HAP-1 (cell line): ENCODE results near the gene CRMP1.

Source experiments
- DNase-seq, 2 experiments: peaks; one replicate each; pipeline ENCODE4 v3.0.0-alpha.2; 2016 to 2020; ENCODE audit warnings: low spot score in 2 of 2
- H3K27me3 ChIP-seq: fragments of 250-450 bp; sonication (Bioruptor Pico); 2 replicates; pipeline ENCODE4 v1.5.1; 2020; ENCODE audit warnings: low read depth, mild to moderate bottlenecking, moderate library complexity
- H3K36me3 ChIP-seq: fragments of 250-450 bp; sonication (Bioruptor Pico); replicated peaks from 2 replicates; pipeline ENCODE4 v1.5.1; 2020; ENCODE audit warnings: mild to moderate bottlenecking
- H3K4me1 ChIP-seq: fragments of 250-450 bp; sonication (Bioruptor Pico); 2 replicates; pipeline ENCODE4 v1.5.1; 2020; ENCODE audit warnings: mild to moderate bottlenecking
- H3K4me3 ChIP-seq: fragments of 250-450 bp; sonication (Bioruptor Pico); 2 replicates; pipeline ENCODE4 v1.5.1; 2020; ENCODE audit warnings: mild to moderate bottlenecking, moderate library complexity
- H3K9me3 ChIP-seq: fragments of 250-450 bp; sonication (Bioruptor Pico); 2 replicates; pipeline ENCODE4 v1.5.1; 2020; ENCODE audit warnings: mild to moderate bottlenecking, moderate library complexity
- in situ Hi-C: fragments of 300-500 bp; cut with MboI; formaldehyde crosslinking; loops from 3 replicates; pipeline ENCODE4 v1.14.3; 2020; ENCODE audit warnings: low sequenced_read_pairs, inconsistent platforms, mixed read lengths

CRMP1 gene

GRCh38 chr4:5912614-5913019, 19.7 kb upstream of the CRMP1 start:
- peak; percentile 43 to 66 for DNase-seq
- H3K4me3 ChIP-seq, result no peak overlapping the region
- 0 out of 2 replicates have a peak, but pooled peaks cover 5% of the 10 kb centered on the region for H3K4me1 ChIP-seq
- H3K36me3 ChIP-seq, result no peaks in the 10 kb centered on the region
- H3K9me3 ChIP-seq, result no peaks in the 10 kb centered on the region
- in situ Hi-C loops, result no loop called here
- H3K27me3 ChIP-seq, result no peaks in the 10 kb centered on the region

- H3K9me3 ChIP-seq, result no peaks in the 10 kb centered on the region
- H3K4me1 ChIP-seq, result 0 out of 2 replicates have a peak, but pooled peaks cover 5% of the 10 kb centered on the region
- no peak for DNase-seq
- H3K4me3 ChIP-seq, result no peak overlapping the region
- no peaks in the 10 kb centered on the region for H3K27me3 ChIP-seq
- no peaks in the 10 kb centered on the region for H3K36me3 ChIP-seq
- in situ Hi-C loops, result no loop called here
Observed at GRCh38 chr4:5908876-5909427, 16.1 kb upstream of the CRMP1 start.

- no peak for DNase-seq
- in situ Hi-C loops, result no loop called here
- Histone ChIP-seq H3K27me3 (peaks cover under 1% of the 10 kb centered on the region), H3K36me3 (no peaks in the 10 kb centered on the region), H3K4me1 (no peaks in the 10 kb centered on the region), H3K9me3 (no peaks in the 10 kb centered on the region), H3K4me3 (no peak overlapping the region)
Observed at GRCh38 chr4:5906191-5906590, 13.3 kb upstream of the CRMP1 start.

GRCh38 chr4:5905714-5906113, 12.8 kb upstream of the CRMP1 start:
- in situ Hi-C loops, result no loop called here
- no peaks in the 10 kb centered on the region for H3K36me3 ChIP-seq
- H3K9me3 ChIP-seq, result no peaks in the 10 kb centered on the region
- no peaks in the 10 kb centered on the region for H3K4me1 ChIP-seq
- no peak for DNase-seq
- H3K4me3 ChIP-seq, result no peak overlapping the region
- H3K27me3 ChIP-seq, result peaks cover 5% of the 10 kb centered on the region

- no peak for DNase-seq
- Histone ChIP-seq H3K4me3 (no peak overlapping the region), H3K9me3 (no peaks in the 10 kb centered on the region), H3K36me3 (no peaks in the 10 kb centered on the region), H3K4me1 (no peaks in the 10 kb centered on the region), H3K27me3 (peaks cover 43% of the 10 kb centered on the region)
- in situ Hi-C loops, result no loop called here
Observed at GRCh38 chr4:5900844-5901243, 8.0 kb upstream of the CRMP1 start.

GRCh38 chr4:5899881-5900280, 7.0 kb upstream of the CRMP1 start:
- no peak overlapping the region for H3K4me3 ChIP-seq
- H3K9me3 ChIP-seq, result no peaks in the 10 kb centered on the region
- no peaks in the 10 kb centered on the region for H3K4me1 ChIP-seq
- no peaks in the 10 kb centered on the region for H3K36me3 ChIP-seq
- H3K27me3 ChIP-seq, result peaks cover 46% of the 10 kb centered on the region
- DNase-seq, result no peak
- in situ Hi-C loops, result no loop called here

GRCh38 chr4:5899396-5899795, 6.5 kb upstream of the CRMP1 start:
- no peaks in the 10 kb centered on the region for H3K9me3 ChIP-seq
- no peak for DNase-seq
- H3K36me3 ChIP-seq, result no peaks in the 10 kb centered on the region
- H3K4me3 ChIP-seq, result no peak overlapping the region
- in situ Hi-C loops, result no loop called here
- H3K27me3 ChIP-seq, result peaks cover 46% of the 10 kb centered on the region
- H3K4me1 ChIP-seq, result no peaks in the 10 kb centered on the region

- peaks cover 3% of the 10 kb centered on the region; the same call in 1 of the 2 replicates for H3K4me1 ChIP-seq
- H3K9me3 ChIP-seq, result no peaks in the 10 kb centered on the region; the same call in 1 of the 2 replicates
- H3K4me3 ChIP-seq, result no peak overlapping the region
- H3K27me3 ChIP-seq, result peaks cover 46% of the 10 kb centered on the region
- no peaks in the 10 kb centered on the region for H3K36me3 ChIP-seq
- in situ Hi-C loops, result no loop called here
- no peak for DNase-seq
Observed at GRCh38 chr4:5897674-5898073, 4.8 kb upstream of the CRMP1 start.

- DNase-seq, result peak in 1 of 2 experiments; percentile 23
- H3K4me3 ChIP-seq, result no peak overlapping the region
- H3K27me3 ChIP-seq, result peaks cover 36% of the 10 kb centered on the region
- no peaks in the 10 kb centered on the region; the same call in 1 of the 2 replicates for H3K9me3 ChIP-seq
- peaks cover 10% of the 10 kb centered on the region for H3K4me1 ChIP-seq
- in situ Hi-C loops, result no loop called here
- no peaks in the 10 kb centered on the region for H3K36me3 ChIP-seq
Observed at GRCh38 chr4:5895287-5895686, 2.4 kb upstream of the CRMP1 start.

- peaks cover 18% of the 10 kb centered on the region for H3K4me1 ChIP-seq
Observed at GRCh38 chr4:5894266-5894665, 1.4 kb upstream of the CRMP1 start.

GRCh38 chr4:5893591-5893990, 705 bp upstream of the CRMP1 start:
- no peak for DNase-seq
- Histone ChIP-seq H3K4me3 (no peak overlapping the region), H3K27me3 (peaks cover 21% of the 10 kb centered on the region), H3K4me1 (peaks cover 23% of the 10 kb centered on the region), H3K9me3 (no peaks in the 10 kb centered on the region; the same call in 1 of the 2 replicates), H3K36me3 (no peaks in the 10 kb centered on the region)
- in situ Hi-C loops, result no loop called here

More at GRCh38 chr4:5894266-5894665, 1.4 kb upstream of the CRMP1 start:
- peaks cover 26% of the 10 kb centered on the region for H3K27me3 ChIP-seq
- DNase-seq, result no peak
- no peaks in the 10 kb centered on the region for H3K36me3 ChIP-seq
- H3K4me3 ChIP-seq, result no peak overlapping the region
- in situ Hi-C loops, result no loop called here
- H3K9me3 ChIP-seq, result no peaks in the 10 kb centered on the region; the same call in 1 of the 2 replicates

- Histone ChIP-seq H3K27me3 (peaks cover 9% of the 10 kb centered on the region), H3K36me3 (no peaks in the 10 kb centered on the region), H3K4me1 (peaks cover 23% of the 10 kb centered on the region), H3K9me3 (no peaks in the 10 kb centered on the region; the same call in 1 of the 2 replicates), H3K4me3 (no peak overlapping the region)
- DNase-seq, result no peak
- in situ Hi-C loops, result no loop called here
Observed at GRCh38 chr4:5892323-5893003, 423 bp downstream of the CRMP1 start.

- Histone ChIP-seq H3K9me3 (no peaks in the 10 kb centered on the region; the same call in 1 of the 2 replicates), H3K4me3 (peak overlapping the region; percentile 74; the same call in 1 of the 2 replicates), H3K36me3 (no peaks in the 10 kb centered on the region; the same call in 1 of the 2 replicates), H3K4me1 (peaks cover 28% of the 10 kb centered on the region), H3K27me3 (peaks cover 7% of the 10 kb centered on the region; the same call in 1 of the 2 replicates)
- in situ Hi-C loops, result no loop called here
- no peak for DNase-seq
Observed at GRCh38 chr4:5891563-5892322, 1.1 kb downstream of the CRMP1 start.
